Caco-2 (cell line): ENCODE measurements around the gene IL24. TPM values are rescaled to one million over a fixed set of nuclear protein-coding genes. Genes with fewer than 3 reads are reported as not detected.
A peak's percentile ranks its signal among the peaks of the same experiment; 100 is the strongest.

ENCODE experiments used
- BruUV-seq: library from RNA; stranded (reverse); fragments of 400-500 nt; replicated peaks from 2 replicates; lab custom pipeline; 2021; lab: Mats Ljungman, UMichigan
- CTCF ChIA-PET: fragments of 300-600 bp; sonication (Branson Sonifier 250); formaldehyde crosslinking; loops from one replicate; lab custom pipeline; 2022; ENCODE audit warnings: antibody characterized with exemption; lab: Charles Lee
- POLR2A ChIA-PET: fragments of 300-600 bp; sonication (Branson Sonifier 250); formaldehyde crosslinking; loops from one replicate; lab custom pipeline; 2022; ENCODE audit warnings: antibody characterized with exemption; lab: Charles Lee
- DNase-seq, 2 experiments: peaks; one replicate each; pipeline versions ENCODE4 v3.0.0 to v3.0.0-alpha.2; 2020 to 2022
- H3K27me3 ChIP-seq: replicated peaks from 2 replicates; pipeline ENCODE4 v1.6.0; 2011; ENCODE audit warnings: low read length; ENCODE audit not compliant: control insufficient read depth, insufficient read depth
- H3K36me3 ChIP-seq: 2 replicates; pipeline ENCODE4 v1.5.1; 2011; ENCODE audit warnings: low read length; ENCODE audit not compliant: control insufficient read depth, insufficient read depth
- H3K4me1 ChIP-seq: fragments of 250-450 bp; sonication (Bioruptor Pico); 2 replicates; pipeline ENCODE4 v1.5.1; 2020; ENCODE audit warnings: mild to moderate bottlenecking
- H3K4me3 ChIP-seq: 2 replicates; pipeline ENCODE4 v1.5.1; 2011; ENCODE audit warnings: low read depth, mild to moderate bottlenecking, control low read depth, low read length
- H3K9me3 ChIP-seq: fragments of 250-450 bp; sonication (Bioruptor Pico); 2 replicates; pipeline ENCODE4 v1.5.1; 2020; ENCODE audit warnings: mild to moderate bottlenecking, moderate library complexity
- H3K27ac Mint-ChIP-seq: one replicate; pipeline ENCODE4 v1.8.0; 2022; ENCODE audit warnings: mixed read lengths; ENCODE audit not compliant: unreplicated experiment
- H3K27me3 Mint-ChIP-seq: one replicate; pipeline ENCODE4 v1.8.0; 2022; ENCODE audit warnings: mixed read lengths; ENCODE audit not compliant: insufficient read depth, unreplicated experiment
- H3K36me3 Mint-ChIP-seq: one replicate; pipeline ENCODE4 v1.8.0; 2022; ENCODE audit warnings: mild to moderate bottlenecking, mixed read lengths; ENCODE audit not compliant: insufficient read depth, unreplicated experiment
- H3K4me1 Mint-ChIP-seq: one replicate; pipeline ENCODE4 v1.8.0; 2022; ENCODE audit warnings: low read depth, mixed read lengths; ENCODE audit not compliant: unreplicated experiment
- H3K4me3 Mint-ChIP-seq: one replicate; pipeline ENCODE4 v1.8.0; 2022; ENCODE audit warnings: mild to moderate bottlenecking, moderate library complexity, mixed read lengths; ENCODE audit not compliant: unreplicated experiment
- H3K9me3 Mint-ChIP-seq: one replicate; pipeline ENCODE4 v1.8.0; 2022; ENCODE audit warnings: mixed read lengths; ENCODE audit not compliant: unreplicated experiment
- intact Hi-C: fragments of 100-400 bp; cut with micrococcal nuclease; formaldehyde crosslinking; loops from one replicate; pipeline ENCODE4 v1.10.0; 2022; ENCODE audit not compliant: unreplicated experiment
- total RNA-seq: library from RNA; stranded (reverse); gene quantifications from 2 replicates; pipeline ENCODE4 v1.2.3, GENCODE V29; 2022
- TF ChIP-seq, protein P1 (sequence below), 2 experiments: fragments of 200-600 bp in 1 of 2; IDR thresholded peaks; 1 replicate in 1 of 2; 2 replicates in 1 of 2; pipeline versions ENCODE4 v1.5.1 to v1.8.0; 2011 to 2022; ENCODE audit warnings: antibody characterized with exemption in 1 of 2, control low read depth in 1 of 2, inconsistent platforms in 1 of 2, low read depth in 1 of 2, low read length in 1 of 2, mild to moderate bottlenecking in 1 of 2, moderate library complexity in 1 of 2; ENCODE audit not compliant: insufficient read depth in 1 of 2, severe bottlenecking in 1 of 2, unreplicated experiment in 1 of 2

IL24 gene
- total RNA-seq, 1 experiment from 2014 or later: not detected

DNA sequence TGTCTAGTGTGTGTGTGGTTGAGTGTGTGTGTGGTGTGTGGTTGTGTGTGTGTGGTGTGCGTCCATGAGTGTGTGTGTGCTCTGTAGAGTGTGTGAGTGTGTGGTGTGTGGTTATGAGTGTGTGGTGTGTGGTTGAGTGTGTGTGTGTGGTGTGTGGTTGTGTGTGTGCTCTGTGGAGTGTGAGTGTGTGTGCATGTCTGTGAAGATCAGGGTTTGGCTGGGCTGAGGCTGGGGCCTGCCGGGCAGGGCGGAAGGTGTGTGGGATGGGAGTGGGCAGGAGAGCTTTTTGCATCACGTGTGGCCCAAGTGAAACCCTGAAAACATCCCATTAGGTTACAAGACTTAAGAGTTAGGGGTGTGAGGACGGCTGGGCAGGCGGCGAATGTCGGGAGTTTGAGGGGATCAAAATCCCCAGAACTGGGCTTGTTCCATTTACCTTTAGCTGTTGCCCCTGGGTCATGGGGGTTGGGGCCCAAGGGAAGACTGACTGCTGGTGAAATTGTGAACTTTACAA, 27.4 kb downstream of the IL24 start:
- H3K36me3 Mint-ChIP-seq: no peaks in the 10 kb centered on the region
- TF ChIP-seq, protein P1, sequence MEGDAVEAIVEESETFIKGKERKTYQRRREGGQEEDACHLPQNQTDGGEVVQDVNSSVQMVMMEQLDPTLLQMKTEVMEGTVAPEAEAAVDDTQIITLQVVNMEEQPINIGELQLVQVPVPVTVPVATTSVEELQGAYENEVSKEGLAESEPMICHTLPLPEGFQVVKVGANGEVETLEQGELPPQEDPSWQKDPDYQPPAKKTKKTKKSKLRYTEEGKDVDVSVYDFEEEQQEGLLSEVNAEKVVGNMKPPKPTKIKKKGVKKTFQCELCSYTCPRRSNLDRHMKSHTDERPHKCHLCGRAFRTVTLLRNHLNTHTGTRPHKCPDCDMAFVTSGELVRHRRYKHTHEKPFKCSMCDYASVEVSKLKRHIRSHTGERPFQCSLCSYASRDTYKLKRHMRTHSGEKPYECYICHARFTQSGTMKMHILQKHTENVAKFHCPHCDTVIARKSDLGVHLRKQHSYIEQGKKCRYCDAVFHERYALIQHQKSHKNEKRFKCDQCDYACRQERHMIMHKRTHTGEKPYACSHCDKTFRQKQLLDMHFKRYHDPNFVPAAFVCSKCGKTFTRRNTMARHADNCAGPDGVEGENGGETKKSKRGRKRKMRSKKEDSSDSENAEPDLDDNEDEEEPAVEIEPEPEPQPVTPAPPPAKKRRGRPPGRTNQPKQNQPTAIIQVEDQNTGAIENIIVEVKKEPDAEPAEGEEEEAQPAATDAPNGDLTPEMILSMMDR (IDR thresholded peaks at IDR 0.05; ENCODE audit: insufficient read depth in 1 of 2, low read depth in 1 of 2, low read length in 1 of 2, severe bottlenecking in 1 of 2, unreplicated experiment in 1 of 2): no peak
- no peaks in the 10 kb centered on the region for H3K4me1 Mint-ChIP-seq
- no peaks in the 10 kb centered on the region for H3K27me3 ChIP-seq
- H3K9me3 ChIP-seq: no peaks in the 10 kb centered on the region
- no peak overlapping the region for H3K27ac Mint-ChIP-seq
- ChIA-PET CTCF (interaction anchor here (1.0 to 1.7 kb wide), 2 partner anchors 56 to 58 kb away, joined by 3 to 4 read pairs; no protein-coding TSS in a partner anchor), POLR2A (no interaction called here)
- no peaks in the 10 kb centered on the region for H3K27me3 Mint-ChIP-seq
- no peaks in the 10 kb centered on the region for H3K9me3 Mint-ChIP-seq
- H3K4me3 ChIP-seq: no peak overlapping the region
- no TSS peak for BruUV-seq
- peaks cover 11% of the 10 kb centered on the region for H3K4me1 ChIP-seq
- DNase-seq: no peak
- intact Hi-C loops: loop anchor here (2.0 kb wide), 1 partner anchor 58 kb away; no protein-coding TSS in a partner anchor
- no peaks in the 10 kb centered on the region for H3K36me3 ChIP-seq
- H3K4me3 Mint-ChIP-seq: no peak overlapping the region

DNA sequence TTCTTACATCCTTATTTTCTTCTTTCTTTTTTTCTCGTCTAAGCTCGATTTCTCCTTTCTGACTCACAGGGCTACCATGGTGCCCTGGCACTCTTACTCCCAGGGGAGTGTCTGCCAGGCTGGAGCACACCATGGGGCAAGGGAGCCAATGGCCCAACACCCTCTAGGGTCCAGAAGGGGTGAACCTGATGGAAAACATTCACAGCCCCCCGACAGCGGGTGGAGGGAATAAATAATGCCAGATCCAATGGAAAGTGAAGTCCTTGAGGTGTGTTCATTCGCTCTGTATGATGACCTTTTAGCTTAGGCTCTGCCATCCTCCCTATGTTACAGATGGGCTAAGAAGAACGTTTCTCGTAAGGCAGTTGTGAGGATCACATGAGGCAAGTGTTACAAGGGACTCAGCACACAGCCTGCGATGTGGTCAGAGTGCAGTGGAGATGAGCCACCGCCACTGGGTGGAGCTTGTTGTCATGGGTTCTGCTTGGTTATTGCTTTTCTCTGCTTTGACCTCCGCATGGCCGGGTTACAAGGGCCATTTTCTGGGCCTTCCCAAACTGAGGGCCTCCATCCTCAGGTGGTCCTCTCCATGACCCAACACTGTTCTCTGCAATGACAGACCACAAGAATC, 28.0 kb downstream of the IL24 start:
- DNase-seq: peak; percentile 33 to 51
- no peaks in the 10 kb centered on the region for H3K9me3 Mint-ChIP-seq
- no peaks in the 10 kb centered on the region for H3K9me3 ChIP-seq
- intact Hi-C loops: loop anchor here (2.0 kb wide), 1 partner anchor 58 kb away; no protein-coding TSS in a partner anchor
- no TSS peak for BruUV-seq
- POLR2A ChIA-PET: no interaction called here
- H3K4me1 Mint-ChIP-seq: no peaks in the 10 kb centered on the region
- no peaks in the 10 kb centered on the region for H3K27me3 ChIP-seq
- H3K27me3 Mint-ChIP-seq: no peaks in the 10 kb centered on the region
- TF ChIP-seq, protein P1 (IDR thresholded peaks at IDR 0.05; ENCODE audit: insufficient read depth in 1 of 2, low read depth in 1 of 2, low read length in 1 of 2, severe bottlenecking in 1 of 2, unreplicated experiment in 1 of 2): no peak
- H3K4me1 ChIP-seq: peaks cover 11% of the 10 kb centered on the region
- H3K36me3 ChIP-seq: no peaks in the 10 kb centered on the region
- no peak overlapping the region for H3K27ac Mint-ChIP-seq
- no peaks in the 10 kb centered on the region for H3K36me3 Mint-ChIP-seq
- CTCF ChIA-PET: interaction anchor here (1.0 to 1.7 kb wide), 2 partner anchors 56 to 57 kb away, joined by 3 to 4 read pairs; no protein-coding TSS in a partner anchor
- H3K4me3 ChIP-seq: no peak overlapping the region
- H3K4me3 Mint-ChIP-seq: no peak overlapping the region

DNA sequence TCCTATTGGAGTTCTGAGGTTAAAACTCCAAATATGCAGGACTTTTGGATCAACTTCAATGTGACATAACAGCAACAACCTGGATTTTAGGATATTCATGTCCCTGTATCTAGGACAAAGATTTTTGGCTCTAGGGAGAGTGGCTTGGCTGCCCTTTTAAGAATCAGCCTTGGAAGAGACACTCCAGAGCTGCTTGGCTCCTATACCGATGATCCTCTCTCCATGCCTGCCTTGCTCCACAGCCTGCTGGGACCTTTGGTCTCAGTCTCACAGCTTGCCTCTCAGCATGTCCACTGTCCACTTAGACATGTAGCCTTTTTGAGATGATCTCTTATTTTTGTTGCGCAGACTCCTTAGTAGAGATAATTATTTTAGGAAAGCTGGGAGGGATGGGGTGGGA, 29.0 kb downstream of the IL24 start:
- no TSS peak for BruUV-seq
- H3K4me3 ChIP-seq: no peak overlapping the region
- ChIA-PET POLR2A (interaction anchor here (0.7 kb wide), 1 partner anchor 96 kb away, joined by 4 read pairs; no protein-coding TSS in a partner anchor), CTCF (interaction anchor here (0.6 to 1.7 kb wide), 2 partner anchors 16 to 56 kb away, joined by 3 to 4 read pairs; no protein-coding TSS in a partner anchor)
- intact Hi-C loops: no loop called here
- Mint-ChIP-seq H3K4me1 (no peaks in the 10 kb centered on the region), H3K4me3 (no peak overlapping the region), H3K27me3 (no peaks in the 10 kb centered on the region), H3K27ac (no peak overlapping the region), H3K9me3 (no peaks in the 10 kb centered on the region), H3K36me3 (no peaks in the 10 kb centered on the region)
- no peaks in the 10 kb centered on the region for H3K27me3 ChIP-seq
- H3K36me3 ChIP-seq: no peaks in the 10 kb centered on the region
- peaks cover 11% of the 10 kb centered on the region for H3K4me1 ChIP-seq
- DNase-seq: no peak
- TF ChIP-seq, protein P1 (IDR thresholded peaks at IDR 0.05; ENCODE audit: insufficient read depth in 1 of 2, low read depth in 1 of 2, low read length in 1 of 2, severe bottlenecking in 1 of 2, unreplicated experiment in 1 of 2): no peak
- H3K9me3 ChIP-seq: no peaks in the 10 kb centered on the region
